Measurements from ENCODE around the gene HIF3A. TPM values are rescaled to one million over a fixed set of nuclear protein-coding genes. Genes with fewer than 3 reads are reported as not detected.

Gene HIF3A
- total RNA-seq, 1 experiment from 2014 or later = not detected

GRCh38 chr19:46350029-46350757, 53.4 kb downstream of the HIF3A start:
- Histone ChIP-seq H3K4me1 (ENCODE audit: insufficient read depth, low read length) (peaks cover 12% of the 10 kb centered on the region; the same call in 1 of the 2 replicates), H3K9ac (ENCODE audit: low read length) (no peak overlapping the region)
- no peak for ATAC-seq

GRCh38 chr19:46350758-46351159, 53.9 kb downstream of the HIF3A start:
- H3F3A ChIP-seq (ENCODE audit: low read length, unreplicated experiment) = no peaks in the 10 kb centered on the region
- POLR2A ChIA-PET (ENCODE audit: unreplicated experiment) = no interaction called here
- peaks cover 13% of the 10 kb centered on the region for H3K36me3 ChIP-seq (ENCODE audit: low read depth, low read length)
- H3K9ac ChIP-seq (ENCODE audit: low read length) = no peak overlapping the region
- intact Hi-C loops (cut with micrococcal nuclease) = no loop called here
- no TSS peak for BruUV-seq (replicated peaks)
- ATAC-seq (no peak), DNase-seq (no peak)
- H3K4me1 ChIP-seq (ENCODE audit: insufficient read depth, low read length) = peaks cover 12% of the 10 kb centered on the region; the same call in 1 of the 2 replicates
- peak overlapping the region; percentile 25; the same call in 1 of the 2 replicates for H3K27ac ChIP-seq (ENCODE audit: low read length)
- H3K9me2 ChIP-seq (replicated peaks; ENCODE audit: low read length) = no peaks in the 10 kb centered on the region
- 0 out of 2 replicates have a peak overlapping the region, but pooled peaks have one; percentile 22 for H3K4me2 ChIP-seq (ENCODE audit: low read length)
- peaks cover 58% of the 10 kb centered on the region for H3K79me2 ChIP-seq (ENCODE audit: low read length)
- H2AFZ ChIP-seq (ENCODE audit: low read length) = no peak overlapping the region
- H3K9me3 ChIP-seq (ENCODE audit: low read length) = no peaks in the 10 kb centered on the region
- CTCF ChIA-PET = no interaction called here
- TF ChIP-seq, protein P1, sequence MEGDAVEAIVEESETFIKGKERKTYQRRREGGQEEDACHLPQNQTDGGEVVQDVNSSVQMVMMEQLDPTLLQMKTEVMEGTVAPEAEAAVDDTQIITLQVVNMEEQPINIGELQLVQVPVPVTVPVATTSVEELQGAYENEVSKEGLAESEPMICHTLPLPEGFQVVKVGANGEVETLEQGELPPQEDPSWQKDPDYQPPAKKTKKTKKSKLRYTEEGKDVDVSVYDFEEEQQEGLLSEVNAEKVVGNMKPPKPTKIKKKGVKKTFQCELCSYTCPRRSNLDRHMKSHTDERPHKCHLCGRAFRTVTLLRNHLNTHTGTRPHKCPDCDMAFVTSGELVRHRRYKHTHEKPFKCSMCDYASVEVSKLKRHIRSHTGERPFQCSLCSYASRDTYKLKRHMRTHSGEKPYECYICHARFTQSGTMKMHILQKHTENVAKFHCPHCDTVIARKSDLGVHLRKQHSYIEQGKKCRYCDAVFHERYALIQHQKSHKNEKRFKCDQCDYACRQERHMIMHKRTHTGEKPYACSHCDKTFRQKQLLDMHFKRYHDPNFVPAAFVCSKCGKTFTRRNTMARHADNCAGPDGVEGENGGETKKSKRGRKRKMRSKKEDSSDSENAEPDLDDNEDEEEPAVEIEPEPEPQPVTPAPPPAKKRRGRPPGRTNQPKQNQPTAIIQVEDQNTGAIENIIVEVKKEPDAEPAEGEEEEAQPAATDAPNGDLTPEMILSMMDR (conservative IDR thresholded peaks at IDR 0.05; ENCODE audit: low read depth, low read length) = no peak
- TF ChIP-seq EZH2 (IDR thresholded peaks at IDR 0.05; ENCODE audit: low read length, unreplicated experiment) = no peak
- no peak for TF ChIP-seq EZH2phosphoT487 (IDR thresholded peaks at IDR 0.05; ENCODE audit: borderline replicate concordance, low read length)
- no peaks in the 10 kb centered on the region for H4K20me1 ChIP-seq (ENCODE audit: low read length)
- H3K27me3 ChIP-seq (ENCODE audit: low read length) = no peaks in the 10 kb centered on the region
- H3K4me3 ChIP-seq (ENCODE audit: low read length) = no peak overlapping the region

More at GRCh38 chr19:46350029-46350757, 53.4 kb downstream of the HIF3A start:
- Histone ChIP-seq H3K27me3 (ENCODE audit: low read length) (no peaks in the 10 kb centered on the region), H3K36me3 (ENCODE audit: low read depth, low read length) (peaks cover 13% of the 10 kb centered on the region), H3K79me2 (ENCODE audit: low read length) (peaks cover 58% of the 10 kb centered on the region), H3K4me2 (ENCODE audit: low read length) (0 out of 2 replicates have a peak overlapping the region, but pooled peaks have one; percentile 22), H3K9me2 (replicated peaks; ENCODE audit: low read length) (no peaks in the 10 kb centered on the region), H2AFZ (ENCODE audit: low read length) (no peak overlapping the region), H3K27ac (ENCODE audit: low read length) (peak overlapping the region; percentile 25; the same call in 1 of the 2 replicates), H4K20me1 (ENCODE audit: low read length) (no peaks in the 10 kb centered on the region), H3K4me3 (ENCODE audit: low read length) (no peak overlapping the region), H3F3A (ENCODE audit: low read length, unreplicated experiment) (no peaks in the 10 kb centered on the region), H3K9me3 (ENCODE audit: low read length) (no peaks in the 10 kb centered on the region)
- no TSS peak for BruUV-seq (replicated peaks)
- TF ChIP-seq EZH2 (IDR thresholded peaks at IDR 0.05; ENCODE audit: low read length, unreplicated experiment) (no peak), EZH2phosphoT487 (IDR thresholded peaks at IDR 0.05; ENCODE audit: borderline replicate concordance, low read length) (no peak)
- TF ChIP-seq, protein P1 (conservative IDR thresholded peaks at IDR 0.05; ENCODE audit: low read depth, low read length) = no peak
- no peak for DNase-seq
- intact Hi-C loops (cut with micrococcal nuclease) = no loop called here
- POLR2A ChIA-PET (ENCODE audit: unreplicated experiment) = no interaction called here
- CTCF ChIA-PET = no interaction called here
